ENCODE results near the gene CST9L.

CST9L gene

DNA sequence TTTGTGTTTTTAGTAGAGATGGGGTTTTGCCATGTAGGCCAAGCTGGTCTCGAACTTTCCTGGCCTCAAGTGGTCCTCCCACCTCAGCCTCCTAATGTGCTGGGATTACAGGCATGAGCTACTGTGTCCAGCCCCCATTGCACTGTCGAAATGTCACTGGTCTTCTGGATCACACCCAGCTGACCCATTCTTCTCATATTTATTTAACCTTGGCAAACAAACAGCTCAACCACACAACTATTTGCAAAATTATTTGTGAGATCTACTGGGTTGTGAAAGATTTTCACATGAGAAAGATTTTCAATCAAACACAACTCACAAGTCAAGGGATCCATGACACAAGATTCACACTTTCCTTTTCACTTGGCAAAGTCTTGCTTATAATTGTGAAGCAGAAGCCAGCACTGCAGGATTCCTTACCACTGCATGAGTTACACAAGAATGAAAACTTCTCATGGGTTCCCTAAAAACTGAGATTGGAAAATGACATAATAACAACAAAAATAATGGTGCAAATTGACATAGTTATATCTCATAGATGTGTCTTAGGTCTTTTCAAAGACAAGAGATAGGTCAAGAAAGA is 2.0 kb upstream of the CST9L start:
- no peak for TF ChIP-seq SPI1 (IDR thresholded peaks at IDR 0.05; ENCODE audit: low read depth, low read length)
- TF ChIP-seq POLR2A (IDR thresholded peaks at IDR 0.05; ENCODE audit: low read depth, low read length), result no peak
- no peak for TF ChIP-seq TAF1 (IDR thresholded peaks at IDR 0.05; ENCODE audit: low read depth, low read length)
- no peak for TF ChIP-seq POU2F2 (IDR thresholded peaks at IDR 0.05; ENCODE audit: low read depth, low read length)
- no peak for TF ChIP-seq POLR2AphosphoS5 (IDR thresholded peaks at IDR 0.05; ENCODE audit: low read depth, low read length)
- TF ChIP-seq PAX5 (IDR thresholded peaks at IDR 0.05; ENCODE audit: insufficient read depth, low read length, severe bottlenecking), result no peak
- no peak for FAIRE-seq

DNA sequence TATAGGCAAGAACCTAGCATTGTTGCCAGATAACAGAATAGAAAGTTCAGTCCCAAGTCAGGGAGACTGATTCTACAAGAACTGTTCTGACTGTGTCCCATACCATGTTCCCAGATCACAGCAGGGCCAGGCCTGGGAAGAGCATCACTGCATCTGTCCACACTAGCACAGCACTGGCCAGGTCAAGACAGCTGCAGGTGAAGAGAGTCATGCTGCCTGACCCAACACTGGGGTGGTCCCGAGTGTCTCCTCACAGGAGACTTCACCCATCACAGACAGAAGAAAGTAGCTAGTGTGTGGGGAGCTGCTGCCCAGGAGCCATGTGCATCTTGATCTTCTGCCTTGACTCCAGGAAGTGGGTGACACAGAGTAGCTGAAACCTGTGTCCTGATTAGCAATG is 1.3 kb upstream of the CST9L start:
- TF ChIP-seq POLR2A (IDR thresholded peaks at IDR 0.05; ENCODE audit: low read depth, low read length) (no peak), SPI1 (IDR thresholded peaks at IDR 0.05; ENCODE audit: low read depth, low read length) (no peak), TAF1 (IDR thresholded peaks at IDR 0.05; ENCODE audit: low read depth, low read length) (no peak), POLR2AphosphoS5 (IDR thresholded peaks at IDR 0.05; ENCODE audit: low read depth, low read length) (no peak), POU2F2 (IDR thresholded peaks at IDR 0.05; ENCODE audit: low read depth, low read length) (no peak), PAX5 (IDR thresholded peaks at IDR 0.05; ENCODE audit: insufficient read depth, low read length, severe bottlenecking) (no peak)
- FAIRE-seq, result no peak
- no peak for DNase-seq (ENCODE audit: insufficient read length, low spot score)

More for the DNA sequence above, 2.0 kb upstream of the CST9L start:
- no peak for DNase-seq (ENCODE audit: insufficient read length, low spot score)

DNA sequence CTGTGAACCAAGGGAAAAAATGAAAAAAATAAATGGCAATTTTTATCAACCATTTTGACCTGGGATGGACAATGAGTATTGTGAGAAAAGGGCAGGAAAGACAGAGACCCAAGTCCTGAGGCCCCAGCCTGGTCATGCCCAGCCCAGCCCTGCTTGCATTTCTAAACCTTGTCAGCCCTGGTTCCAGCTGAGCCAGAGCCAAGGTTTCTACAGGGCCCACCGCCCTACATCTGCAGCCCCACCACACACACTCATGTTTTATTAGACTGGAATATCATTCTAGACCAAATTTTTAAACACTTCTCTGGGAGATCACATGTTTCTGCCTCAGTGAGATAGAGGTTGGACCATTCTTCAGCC is 667 bp upstream of the CST9L start:
- no peak for DNase-seq (ENCODE audit: insufficient read length, low spot score)
- no peak for FAIRE-seq
- no peak for TF ChIP-seq PAX5 (IDR thresholded peaks at IDR 0.05; ENCODE audit: insufficient read depth, low read length, severe bottlenecking)
- no peak for TF ChIP-seq POLR2A (IDR thresholded peaks at IDR 0.05; ENCODE audit: low read depth, low read length)
- no peak for TF ChIP-seq SPI1 (IDR thresholded peaks at IDR 0.05; ENCODE audit: low read depth, low read length)
- TF ChIP-seq POU2F2 (IDR thresholded peaks at IDR 0.05; ENCODE audit: low read depth, low read length), result no peak
- TF ChIP-seq POLR2AphosphoS5 (IDR thresholded peaks at IDR 0.05; ENCODE audit: low read depth, low read length), result no peak

DNA sequence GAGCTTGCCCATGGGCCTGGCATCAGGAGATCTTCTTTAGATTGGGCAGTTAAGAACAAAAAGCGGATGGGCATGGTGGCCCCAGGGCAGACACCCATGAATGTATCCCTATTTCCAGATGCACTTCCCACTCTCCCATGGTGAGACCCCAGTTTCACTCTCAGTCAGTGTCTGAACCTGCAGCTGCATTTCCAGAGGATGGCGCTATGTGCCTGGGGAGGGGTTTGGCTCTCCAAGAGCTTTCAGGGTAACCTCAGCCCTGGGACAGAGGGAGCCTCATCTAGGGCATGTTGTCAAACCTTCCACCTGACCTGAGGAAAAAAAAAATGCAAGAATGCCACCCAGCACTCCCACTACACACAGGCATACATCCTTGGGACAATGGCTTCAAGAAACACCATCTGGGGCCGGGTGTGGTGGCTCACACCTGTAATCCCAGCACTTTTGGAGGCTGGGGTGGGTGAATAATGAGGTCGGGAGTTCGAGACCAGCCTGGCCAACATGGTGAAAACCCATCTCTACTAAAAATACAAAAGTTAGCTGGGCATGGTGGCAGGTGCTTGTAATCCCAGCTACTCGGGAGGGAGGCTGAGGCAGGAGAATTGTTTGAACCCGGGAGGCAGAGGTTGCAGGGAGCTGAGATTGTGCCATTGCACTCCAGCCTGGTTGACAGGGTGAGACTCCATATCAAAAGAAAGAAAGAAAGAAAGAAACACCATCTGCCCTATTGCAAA is 1.9 kb downstream of the CST9L start:
- TF ChIP-seq PAX5 (IDR thresholded peaks at IDR 0.05; ENCODE audit: insufficient read depth, low read length, severe bottlenecking) (no peak), TAF1 (IDR thresholded peaks at IDR 0.05; ENCODE audit: low read depth, low read length) (no peak), POU2F2 (IDR thresholded peaks at IDR 0.05; ENCODE audit: low read depth, low read length) (no peak), POLR2AphosphoS5 (IDR thresholded peaks at IDR 0.05; ENCODE audit: low read depth, low read length) (no peak), POLR2A (IDR thresholded peaks at IDR 0.05; ENCODE audit: low read depth, low read length) (no peak), SPI1 (IDR thresholded peaks at IDR 0.05; ENCODE audit: low read depth, low read length) (no peak)
- DNase-seq (ENCODE audit: insufficient read length, low spot score) (no peak), FAIRE-seq (no peak)

DNA sequence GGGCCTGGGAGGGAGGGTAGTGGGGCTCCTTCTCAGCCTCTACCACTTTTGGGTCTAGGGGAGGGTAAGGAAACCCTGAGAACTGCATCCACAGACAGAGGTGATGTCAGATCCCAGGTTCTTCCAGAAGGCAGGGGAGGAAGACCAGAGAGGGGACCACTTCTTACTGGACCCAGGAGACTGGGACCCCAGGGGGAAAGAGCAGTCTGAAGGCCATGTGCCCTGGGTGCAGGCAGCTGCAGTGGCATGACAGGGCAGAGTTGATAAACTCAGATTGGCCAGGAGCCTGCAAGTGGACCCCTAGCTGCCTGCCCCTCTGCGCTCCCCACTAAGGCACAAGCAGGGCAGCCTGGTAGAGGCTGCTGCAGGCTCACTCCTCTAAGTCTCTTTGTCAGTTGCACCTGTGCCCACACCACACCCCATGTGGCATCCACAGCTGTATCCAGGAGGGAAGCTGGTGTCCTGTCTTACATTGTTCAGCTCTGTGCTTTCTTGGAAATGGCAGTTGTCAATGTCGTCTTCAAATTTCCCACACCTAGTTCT is 2.7 kb downstream of the CST9L start:
- DNase-seq (ENCODE audit: insufficient read length, low spot score) (no peak), FAIRE-seq (no peak)
- no peak for TF ChIP-seq POLR2AphosphoS5 (IDR thresholded peaks at IDR 0.05; ENCODE audit: low read depth, low read length)
- TF ChIP-seq TAF1 (IDR thresholded peaks at IDR 0.05; ENCODE audit: low read depth, low read length), result no peak
- no peak for TF ChIP-seq POLR2A (IDR thresholded peaks at IDR 0.05; ENCODE audit: low read depth, low read length)
- TF ChIP-seq POU2F2 (IDR thresholded peaks at IDR 0.05; ENCODE audit: low read depth, low read length), result no peak
- TF ChIP-seq SPI1 (IDR thresholded peaks at IDR 0.05; ENCODE audit: low read depth, low read length), result no peak
- TF ChIP-seq PAX5 (IDR thresholded peaks at IDR 0.05; ENCODE audit: insufficient read depth, low read length, severe bottlenecking), result no peak

DNA sequence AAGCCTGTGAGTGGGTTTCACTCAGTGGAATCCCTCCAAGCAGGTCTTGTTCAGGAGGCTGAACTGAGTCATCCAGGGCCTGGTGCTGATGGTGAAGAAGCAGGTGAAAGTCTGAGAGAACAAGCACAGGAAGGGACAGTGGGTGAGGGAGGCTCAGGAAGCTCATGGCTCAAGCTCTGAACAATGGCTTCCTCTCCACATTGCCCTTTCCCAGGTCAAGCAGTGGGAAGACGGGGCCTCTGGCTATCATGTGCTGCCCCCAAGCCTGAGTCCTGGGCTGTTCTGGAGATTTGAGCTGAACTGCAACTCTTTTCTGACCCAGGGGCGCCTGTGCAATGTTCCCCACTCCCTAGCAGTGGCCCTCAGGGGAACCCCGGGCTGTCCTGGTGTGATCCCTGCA is 3.4 kb downstream of the CST9L start:
- TF ChIP-seq TAF1 (IDR thresholded peaks at IDR 0.05; ENCODE audit: low read depth, low read length), result no peak
- TF ChIP-seq POLR2A (IDR thresholded peaks at IDR 0.05; ENCODE audit: low read depth, low read length), result no peak
- no peak for TF ChIP-seq SPI1 (IDR thresholded peaks at IDR 0.05; ENCODE audit: low read depth, low read length)
- TF ChIP-seq POU2F2 (IDR thresholded peaks at IDR 0.05; ENCODE audit: low read depth, low read length), result no peak
- no peak for TF ChIP-seq PAX5 (IDR thresholded peaks at IDR 0.05; ENCODE audit: insufficient read depth, low read length, severe bottlenecking)
- no peak for TF ChIP-seq POLR2AphosphoS5 (IDR thresholded peaks at IDR 0.05; ENCODE audit: low read depth, low read length)
- DNase-seq (ENCODE audit: insufficient read length, low spot score), result no peak
- no peak for FAIRE-seq

DNA sequence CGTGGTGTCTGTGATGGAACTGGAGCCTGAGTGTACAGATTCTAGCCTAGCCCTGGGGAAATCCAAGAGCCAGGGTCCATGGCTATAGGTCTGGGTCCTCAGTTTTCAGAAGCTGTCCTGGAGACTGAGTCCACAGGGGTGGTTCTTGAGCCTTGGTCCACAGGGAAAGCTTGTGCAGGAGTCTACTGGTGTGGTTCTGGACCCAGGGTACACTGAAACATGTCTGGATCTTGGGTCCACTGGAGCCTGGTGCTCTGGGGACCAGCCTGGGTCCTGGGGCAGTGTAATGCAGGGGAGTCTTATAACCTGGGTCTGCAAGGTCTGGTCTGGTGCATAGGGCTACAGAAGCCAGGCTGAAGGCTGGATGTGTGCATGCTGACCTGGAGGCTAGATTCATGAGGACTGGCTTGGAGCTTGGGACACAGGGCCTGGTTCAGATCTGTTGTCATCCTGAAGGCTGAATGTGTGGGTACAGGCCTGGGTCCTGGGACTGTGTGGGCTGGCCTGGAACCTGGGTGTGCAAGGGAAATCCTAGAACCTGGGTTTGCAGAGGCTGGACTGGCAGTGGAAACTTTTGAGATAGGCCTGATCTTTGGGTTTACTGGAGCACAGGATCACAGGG is 5.5 kb downstream of the CST9L start:
- no peak for FAIRE-seq
- no peak for TF ChIP-seq POLR2AphosphoS5 (IDR thresholded peaks at IDR 0.05; ENCODE audit: low read depth, low read length)
- no peak for DNase-seq (ENCODE audit: insufficient read length, low spot score)

DNA sequence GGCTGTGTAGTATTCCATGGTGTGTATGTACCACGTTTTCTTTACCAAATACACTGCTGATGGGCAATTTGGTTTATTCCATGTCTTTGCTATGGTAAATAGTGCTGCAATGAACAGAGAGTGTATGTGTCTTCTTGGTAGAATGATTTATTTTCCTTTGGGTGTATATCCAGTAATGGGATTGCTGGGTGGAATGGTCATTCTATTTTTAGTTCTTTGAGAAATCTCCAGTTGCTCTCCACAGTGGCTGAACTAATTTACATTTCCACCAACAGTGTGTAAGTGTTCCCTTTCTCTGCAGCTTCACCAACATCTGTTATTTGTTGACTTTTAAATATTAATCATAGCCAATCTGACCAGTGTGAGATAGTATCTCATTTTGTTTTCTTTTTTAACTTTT is 13.9 kb downstream of the CST9L start:
- DNase-seq (ENCODE audit: insufficient read length, low spot score) (no peak), FAIRE-seq (peak; percentile 66)
- TF ChIP-seq SPI1 (IDR thresholded peaks at IDR 0.05; ENCODE audit: low read depth, low read length), result no peak

DNA sequence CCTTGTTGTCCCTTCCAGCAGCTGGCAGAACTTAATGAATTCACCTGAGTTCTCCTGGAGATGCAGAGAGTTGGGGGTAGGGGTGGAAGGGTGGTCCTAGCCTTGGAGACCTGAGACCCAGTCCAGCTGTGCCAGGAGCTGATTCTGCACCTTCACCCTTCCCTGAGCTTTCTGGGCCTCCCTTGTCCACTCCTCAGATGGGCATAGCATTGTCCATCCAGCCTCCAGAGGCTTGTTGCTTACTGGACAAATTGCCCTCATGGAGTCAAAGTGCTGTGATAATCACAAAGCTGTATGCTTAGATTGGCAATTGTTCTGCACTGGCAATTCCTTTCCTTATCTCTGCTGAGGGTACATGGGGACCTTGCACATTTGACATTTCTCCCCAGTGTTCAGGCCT is 16.5 kb downstream of the CST9L start:
- DNase-seq (ENCODE audit: insufficient read length, low spot score) (no peak), FAIRE-seq (no peak)
- TF ChIP-seq PAX5 (IDR thresholded peaks at IDR 0.05; ENCODE audit: insufficient read depth, low read length, severe bottlenecking) (no peak), POLR2A (IDR thresholded peaks at IDR 0.05; ENCODE audit: low read depth, low read length) (no peak), SPI1 (IDR thresholded peaks at IDR 0.05; ENCODE audit: low read depth, low read length) (no peak), TAF1 (IDR thresholded peaks at IDR 0.05; ENCODE audit: low read depth, low read length) (no peak), POU2F2 (IDR thresholded peaks at IDR 0.05; ENCODE audit: low read depth, low read length) (no peak), POLR2AphosphoS5 (IDR thresholded peaks at IDR 0.05; ENCODE audit: low read depth, low read length) (no peak)

DNA sequence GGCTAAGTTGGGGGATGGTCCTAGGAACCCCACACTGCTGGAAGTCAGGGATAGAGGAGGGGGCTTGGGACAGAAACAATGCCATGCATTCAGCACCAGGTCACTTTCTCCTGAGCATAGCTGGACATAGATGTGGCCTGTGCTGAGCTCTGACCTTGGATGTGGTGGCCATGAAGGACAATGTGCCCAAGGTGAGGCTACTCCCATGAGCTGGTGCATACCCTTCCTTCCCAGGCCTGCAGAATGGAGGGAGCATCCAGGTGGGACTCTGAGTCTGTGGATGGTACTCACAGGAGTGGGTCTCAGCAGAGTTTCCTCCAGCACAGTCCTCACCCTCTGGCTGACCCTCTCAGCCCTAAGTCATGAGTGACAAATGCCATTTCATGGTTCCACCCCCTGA is 16.9 kb downstream of the CST9L start:
- DNase-seq (ENCODE audit: insufficient read length, low spot score) (no peak), FAIRE-seq (no peak)
- TF ChIP-seq PAX5 (IDR thresholded peaks at IDR 0.05; ENCODE audit: insufficient read depth, low read length, severe bottlenecking) (no peak), SPI1 (IDR thresholded peaks at IDR 0.05; ENCODE audit: low read depth, low read length) (no peak), TAF1 (IDR thresholded peaks at IDR 0.05; ENCODE audit: low read depth, low read length) (no peak), POLR2AphosphoS5 (IDR thresholded peaks at IDR 0.05; ENCODE audit: low read depth, low read length) (no peak), POU2F2 (IDR thresholded peaks at IDR 0.05; ENCODE audit: low read depth, low read length) (no peak), POLR2A (IDR thresholded peaks at IDR 0.05; ENCODE audit: low read depth, low read length) (no peak)

All from GM12891 (cell line).